HG03558 (cell line): ENCODE data around the gene NKAPL.

Experiments used
- ATAC-seq: cut with Tn5 transposase; IDR thresholded peaks from one replicate; pipeline ENCODE4 v1.9.1; 2021; ENCODE audit warnings: moderate number of reproducible peaks; ENCODE audit not compliant: unreplicated experiment; ENCODE audit errors: extremely low read depth

NKAPL gene

DNA sequence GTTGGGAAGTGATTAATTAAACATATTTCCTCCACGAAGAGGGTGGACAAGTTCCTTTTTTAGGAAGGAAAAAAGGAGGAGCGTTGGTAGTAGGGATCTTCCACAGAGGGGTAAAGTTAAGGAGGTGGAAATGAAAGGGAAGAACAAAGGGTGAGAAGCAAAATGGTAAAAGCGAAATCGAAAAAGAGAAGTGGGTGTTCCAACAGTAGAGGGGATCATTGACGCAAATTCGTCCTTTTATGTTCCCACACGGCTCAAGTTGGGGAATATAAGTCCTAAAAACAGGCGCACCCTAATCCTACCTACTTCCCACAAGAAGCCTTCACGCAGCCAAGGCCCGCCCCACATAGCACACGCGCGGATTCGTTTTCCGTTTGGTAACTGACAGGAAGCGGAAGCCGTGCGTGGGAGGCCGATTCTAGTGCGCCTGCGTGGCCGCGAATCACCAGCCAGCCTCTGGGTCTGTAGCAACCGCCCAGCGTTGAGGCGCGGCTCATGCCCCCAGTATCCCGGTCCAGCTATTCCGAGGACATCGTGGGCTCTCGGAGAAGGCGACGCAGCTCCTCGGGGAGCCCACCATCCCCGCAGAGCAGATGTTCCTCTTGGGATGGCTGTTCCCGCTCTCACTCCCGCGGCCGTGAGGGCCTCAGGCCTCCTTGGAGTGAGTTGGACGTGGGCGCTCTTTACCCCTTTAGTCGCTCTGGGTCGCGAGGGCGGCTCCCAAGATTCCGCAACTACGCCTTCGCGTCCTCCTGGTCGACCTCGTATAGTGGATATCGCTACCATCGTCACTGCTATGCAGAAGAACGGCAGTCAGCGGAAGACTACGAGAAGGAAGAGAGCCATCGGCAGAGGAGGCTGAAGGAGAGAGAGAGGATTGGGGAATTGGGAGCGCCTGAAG, at the start of gene NKAPL:
Gene NKAPL, plus strand, starts transcription at position 421 of the 901 bp plus-strand sequence. Its CDS starts 75 bp downstream, at position 496.
- no peak for ATAC-seq

DNA sequence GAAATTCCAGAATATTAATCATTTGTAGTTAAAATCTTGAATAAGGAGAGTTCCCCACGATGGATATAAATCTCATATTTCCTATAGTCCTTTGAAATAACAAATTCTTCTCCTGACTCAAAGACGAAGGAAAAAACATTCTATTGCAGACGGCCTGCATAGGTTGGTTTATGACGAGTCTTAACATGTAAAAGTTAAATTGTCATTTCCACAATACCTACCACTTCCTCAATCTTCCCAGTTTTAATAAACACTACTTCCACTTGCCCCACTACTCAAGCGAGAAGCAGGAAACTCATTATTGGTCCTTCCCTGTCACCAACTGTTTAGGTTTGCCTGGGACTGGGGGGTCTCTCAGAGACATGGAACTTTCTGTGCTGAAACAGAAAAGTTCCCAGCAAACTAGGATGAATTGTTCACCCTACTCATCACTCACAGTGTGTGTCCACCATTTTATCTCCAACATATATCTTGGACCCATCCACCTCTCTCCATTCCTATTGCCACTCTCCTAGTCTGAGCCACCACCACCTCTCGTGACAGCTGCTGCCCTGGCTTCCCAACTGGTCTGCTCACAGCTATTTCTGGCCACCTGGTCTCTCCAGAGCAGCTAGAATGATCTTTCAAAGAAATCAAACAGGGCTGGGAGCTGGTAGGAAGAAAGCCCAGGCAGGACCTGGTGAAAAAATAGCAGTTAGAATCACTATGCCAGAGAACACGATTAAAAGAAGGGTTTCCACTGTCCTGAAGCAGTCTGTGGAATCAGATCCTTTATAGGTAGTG, 49.2 kb upstream of the NKAPL start:
- ATAC-seq, result no peak

DNA sequence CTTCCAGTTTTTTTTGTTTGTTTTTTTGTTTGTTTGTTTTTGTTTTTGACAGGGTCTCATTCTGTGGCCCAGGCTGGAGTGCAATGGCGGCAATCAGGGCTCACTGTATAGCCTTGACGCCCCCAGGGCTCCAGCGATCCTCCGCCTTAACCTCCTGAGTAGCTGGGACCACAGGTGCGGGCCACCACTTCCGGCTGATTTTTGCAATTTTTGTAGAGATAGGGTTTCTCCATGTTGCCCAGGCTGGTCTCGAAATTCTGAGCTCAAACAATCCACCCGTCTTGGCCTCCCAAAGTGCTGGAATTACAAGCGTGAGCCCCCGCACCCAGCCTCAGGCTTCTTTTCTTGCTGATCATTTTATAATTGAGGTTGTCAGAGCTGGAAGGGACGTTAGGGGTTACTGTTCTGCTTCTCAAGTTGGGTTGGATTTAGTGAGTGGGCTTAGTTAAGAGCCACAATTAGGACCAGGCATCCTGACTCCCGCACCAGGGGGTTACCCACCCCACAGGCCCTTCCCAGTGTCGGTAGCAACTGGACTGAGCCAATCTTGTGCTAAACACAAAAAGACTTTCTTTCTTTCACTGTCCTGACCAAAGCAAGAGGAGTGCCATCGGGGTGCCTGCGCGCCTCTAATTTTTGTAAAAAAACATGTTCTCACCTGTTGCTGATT, 47.1 kb upstream of the NKAPL start:
- ATAC-seq, result no peak

DNA sequence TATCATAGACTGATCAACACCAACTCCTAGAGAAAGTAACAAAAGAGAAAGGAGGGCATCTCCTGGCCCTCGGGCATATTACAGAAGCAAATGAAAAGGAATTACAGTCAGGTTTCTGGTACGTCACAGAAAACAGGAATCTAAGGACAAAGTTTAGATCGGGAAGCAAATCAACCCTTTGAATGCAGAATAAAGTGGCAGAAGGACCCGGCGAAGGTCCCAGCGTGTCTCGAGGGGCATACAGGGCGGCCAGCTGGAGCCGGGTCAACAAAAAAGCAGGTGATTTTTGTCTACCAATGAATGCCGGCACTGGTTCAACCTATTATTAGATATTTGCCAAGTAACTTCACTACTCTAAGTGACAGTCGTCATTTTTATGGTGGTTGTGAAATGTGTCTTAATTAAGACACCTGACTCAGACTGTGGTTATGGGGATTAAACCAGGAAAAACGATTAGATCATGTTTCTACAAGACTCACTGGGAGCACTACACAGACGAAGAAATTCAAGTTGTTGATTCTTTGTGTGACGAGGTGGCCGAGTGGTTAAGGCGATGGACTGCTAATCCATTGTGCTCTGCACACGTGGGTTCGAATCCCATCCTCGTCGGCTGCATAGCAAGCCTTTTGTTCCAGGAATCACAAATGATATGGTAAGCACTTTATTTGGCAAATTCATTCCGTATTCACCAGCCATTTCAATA, 46.4 kb upstream of the NKAPL start:
- ATAC-seq, result no peak

DNA sequence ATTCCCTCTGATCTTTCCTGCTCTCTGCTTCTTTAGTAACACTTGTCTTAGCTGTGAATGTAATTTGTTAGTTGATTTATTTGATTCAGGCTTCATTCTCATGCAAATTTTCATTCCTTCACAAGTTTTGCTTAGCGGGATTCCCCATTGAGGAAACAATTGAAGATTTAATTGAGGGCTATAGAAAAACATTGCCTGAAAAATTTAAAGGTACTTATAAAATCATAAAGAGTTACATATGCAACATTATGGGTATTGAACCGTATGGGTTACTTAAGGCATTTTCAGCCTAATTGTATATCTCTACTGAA, 45.9 kb upstream of the NKAPL start:
- no peak for ATAC-seq

DNA sequence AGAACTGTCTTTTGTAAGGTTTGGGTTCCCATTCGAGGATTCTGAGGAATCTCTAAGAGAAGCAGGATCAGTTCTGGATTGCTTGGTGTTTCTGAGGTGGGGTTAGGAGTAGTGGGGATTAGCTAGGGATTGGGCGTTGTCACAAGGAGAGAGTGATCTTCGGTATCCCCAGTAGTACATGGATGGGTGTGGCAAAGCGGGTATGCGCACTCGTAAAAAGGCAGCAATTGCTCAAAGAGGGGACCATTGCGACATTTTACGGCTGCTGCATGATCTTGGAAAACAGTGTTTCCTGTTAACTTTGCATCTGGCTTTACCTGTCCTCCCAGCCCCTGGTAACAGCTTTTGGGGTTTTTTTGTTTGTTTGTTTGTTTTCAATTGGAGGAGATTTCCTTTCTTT, 43.7 kb upstream of the NKAPL start:
- ATAC-seq, result no peak

DNA sequence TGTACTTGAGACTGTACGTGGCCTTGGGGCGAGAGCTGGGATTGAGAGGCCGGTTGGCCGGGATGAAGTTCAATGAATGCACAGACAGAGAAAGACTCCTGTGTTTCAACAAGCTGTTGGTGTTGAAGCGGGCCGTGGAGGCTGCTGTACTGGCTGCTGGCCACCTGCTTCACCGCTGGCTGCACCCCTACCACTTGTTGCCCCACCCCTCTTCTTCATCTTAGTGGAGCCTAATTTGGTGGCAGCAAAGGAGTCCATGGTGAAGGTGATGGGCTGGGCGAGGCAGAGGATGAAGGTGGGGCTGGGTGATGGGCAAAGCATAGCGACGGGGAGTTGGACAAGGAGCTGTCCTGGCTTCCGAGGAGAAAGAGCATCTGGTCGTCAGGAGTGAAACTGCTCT, 41.2 kb upstream of the NKAPL start:
- no peak for ATAC-seq

DNA sequence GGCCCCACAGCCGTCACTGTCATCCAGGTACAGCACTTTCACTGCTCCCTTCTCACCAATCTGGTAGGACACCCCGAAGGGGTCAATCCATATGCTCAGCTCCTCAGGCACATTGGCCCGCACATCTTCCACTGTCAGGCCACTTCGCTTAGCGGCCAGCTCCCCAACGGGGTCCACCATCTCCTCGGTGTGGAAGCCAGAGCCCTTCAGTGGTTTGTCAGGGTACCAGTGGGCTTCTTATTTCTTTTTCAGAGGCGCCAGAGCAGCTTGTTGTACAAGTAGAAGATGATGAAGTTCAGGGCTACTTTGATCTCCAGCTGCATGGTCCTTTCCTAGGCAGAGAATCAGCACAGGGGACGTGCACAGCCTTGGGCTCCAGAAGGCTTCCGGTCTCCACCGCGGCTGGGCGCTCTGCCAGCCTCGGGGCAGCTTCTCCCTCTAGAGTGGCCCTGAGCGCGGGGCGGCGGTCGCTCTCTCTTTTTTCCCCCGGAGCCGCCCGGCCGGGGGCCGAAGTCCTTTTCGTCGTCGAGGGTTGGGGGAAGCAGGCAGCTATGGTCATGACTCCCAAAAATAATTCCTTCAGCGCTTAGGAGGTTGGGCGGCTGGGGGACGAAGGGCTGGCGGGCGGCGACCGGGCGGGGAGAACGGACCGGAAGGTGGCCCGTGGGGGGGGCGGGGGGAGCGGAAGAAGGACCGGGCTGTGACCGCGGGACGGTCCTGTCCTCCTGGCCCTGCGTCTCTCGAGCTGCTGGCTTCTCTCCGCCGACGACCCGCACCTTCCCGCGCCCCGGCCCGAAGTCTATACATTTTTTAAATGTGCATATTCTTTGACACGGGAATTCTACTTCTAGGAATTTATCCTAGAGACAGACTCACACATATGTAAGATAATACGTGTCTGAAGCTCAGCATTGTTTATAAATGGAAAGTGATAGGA, 40.5 kb upstream of the NKAPL start:
- ATAC-seq, result no peak

DNA sequence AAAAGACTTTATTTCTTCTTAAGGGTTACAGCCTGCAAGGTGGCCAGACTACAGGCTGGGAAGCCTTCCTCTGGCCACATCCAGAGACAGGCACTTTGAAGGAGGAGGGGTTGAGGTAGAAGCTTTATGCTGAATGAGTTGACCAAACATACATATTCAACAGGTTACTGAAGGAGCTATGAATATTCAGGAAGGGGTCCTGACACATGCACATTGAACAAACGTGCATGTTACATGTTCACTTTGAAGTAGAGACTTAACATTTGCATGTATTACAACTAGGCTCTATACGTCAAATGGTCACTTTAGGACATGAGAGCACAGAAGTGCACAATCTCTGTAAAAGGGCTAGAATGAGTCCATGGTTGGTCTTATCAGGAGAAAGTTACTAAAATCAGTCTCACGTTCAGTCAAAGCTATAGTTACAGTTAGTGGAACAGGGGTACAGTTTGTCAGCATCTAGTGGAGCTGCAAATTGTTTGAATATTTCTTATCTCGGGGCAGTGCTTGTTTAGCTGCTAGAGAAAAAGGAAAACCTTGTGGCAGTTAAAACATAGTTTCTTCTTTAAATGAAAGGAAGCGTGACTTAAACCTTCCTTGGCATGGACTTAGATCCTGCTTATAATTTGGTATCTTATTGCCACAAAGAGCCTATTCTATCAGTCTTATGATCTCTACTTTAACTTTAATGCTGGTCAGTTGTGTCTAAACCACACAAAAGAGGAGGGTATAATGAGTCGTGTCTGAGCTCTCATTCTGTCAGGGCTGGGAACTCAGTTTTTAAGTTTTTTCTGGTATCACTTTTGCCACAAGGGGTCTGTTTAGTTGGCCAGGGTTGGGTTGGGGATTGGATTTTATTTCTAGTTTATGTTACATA, 38.6 kb upstream of the NKAPL start:
- no peak for ATAC-seq

DNA sequence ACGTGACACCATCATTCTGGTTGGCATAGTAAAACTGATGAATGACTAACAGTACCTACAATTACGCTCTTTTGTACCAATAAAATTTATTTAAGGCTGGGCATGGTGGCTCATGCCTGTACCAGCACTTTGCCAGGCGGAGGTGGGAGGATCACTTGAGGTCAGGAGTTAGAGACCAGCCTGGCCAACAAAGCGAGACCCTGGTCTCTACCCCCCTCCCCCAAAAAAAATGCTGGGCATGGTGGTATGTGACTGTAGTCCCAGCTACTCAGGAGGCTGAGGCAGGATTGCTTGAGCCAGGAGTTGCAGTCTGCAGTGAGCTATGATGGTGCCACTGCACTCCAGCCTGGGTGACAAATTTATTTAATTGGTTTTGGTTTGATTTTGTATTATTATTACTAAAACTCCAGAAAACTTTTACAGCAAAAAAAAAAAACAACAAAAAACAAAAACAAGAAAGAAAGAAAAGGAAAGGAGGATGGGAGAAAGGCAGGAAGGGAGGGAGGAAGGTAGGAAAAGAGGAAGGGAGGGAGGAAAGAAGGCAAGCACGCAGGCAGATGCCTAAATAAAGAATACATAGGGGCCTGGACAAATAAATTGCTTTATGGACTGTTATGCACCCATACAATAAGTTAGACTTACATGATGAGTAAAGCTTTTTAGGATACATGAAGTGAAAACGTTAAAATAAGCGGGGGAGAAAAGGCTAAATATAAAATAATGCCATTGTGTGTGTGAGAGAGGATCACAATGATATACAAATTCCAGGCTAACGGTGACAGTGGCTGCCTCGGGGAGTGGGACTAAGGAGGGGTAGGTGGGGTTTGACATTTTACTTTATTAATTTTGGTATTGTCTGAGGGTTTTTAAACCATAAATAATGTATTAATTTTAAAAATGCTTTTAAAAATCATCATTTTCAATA, 34.7 kb upstream of the NKAPL start:
- no peak for ATAC-seq

DNA sequence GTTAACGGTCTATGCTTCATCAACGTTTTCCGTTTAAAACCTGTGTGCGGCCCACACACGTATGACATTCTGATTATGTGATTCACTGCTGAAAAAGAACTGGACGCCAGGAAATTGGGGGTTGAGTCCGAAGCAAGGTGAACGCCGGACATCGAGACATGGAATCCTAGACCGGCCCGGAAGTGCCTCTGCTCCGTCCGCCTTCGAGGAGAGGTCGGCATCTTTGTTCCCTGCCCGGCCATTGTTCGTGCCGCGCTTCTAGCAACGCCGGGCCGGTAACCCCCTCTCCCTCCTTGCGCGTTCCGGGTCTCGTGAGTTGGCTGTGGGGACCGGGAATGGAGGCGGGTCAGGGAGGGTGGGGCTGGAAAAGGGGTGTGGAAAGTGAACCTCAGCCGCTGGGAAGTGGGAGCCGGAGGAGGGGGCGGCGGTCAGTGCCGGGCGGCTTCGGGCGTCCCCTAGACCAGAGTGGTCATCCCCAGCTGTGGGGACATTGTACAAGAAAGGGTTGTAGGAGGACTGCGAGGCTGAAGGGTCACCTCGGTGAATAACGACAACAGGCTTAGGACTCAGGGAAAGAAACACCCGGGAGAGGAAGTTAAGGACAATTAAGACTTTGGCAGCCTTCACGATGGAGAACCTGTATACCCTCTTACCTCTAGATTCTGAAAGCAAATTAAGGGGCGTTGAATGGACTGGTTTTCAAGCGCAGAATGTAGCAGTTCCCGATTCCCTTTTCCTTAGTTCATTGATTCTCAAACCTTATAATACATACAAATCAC, 33.9 kb upstream of the NKAPL start, which contains the start of gene ZSCAN9:
Gene ZSCAN9, plus strand, starts transcription at position 220 of the 779 bp plus-strand sequence. CDS start 1,810 bp downstream, outside the sequence.
- ATAC-seq, result peak; percentile 68

DNA sequence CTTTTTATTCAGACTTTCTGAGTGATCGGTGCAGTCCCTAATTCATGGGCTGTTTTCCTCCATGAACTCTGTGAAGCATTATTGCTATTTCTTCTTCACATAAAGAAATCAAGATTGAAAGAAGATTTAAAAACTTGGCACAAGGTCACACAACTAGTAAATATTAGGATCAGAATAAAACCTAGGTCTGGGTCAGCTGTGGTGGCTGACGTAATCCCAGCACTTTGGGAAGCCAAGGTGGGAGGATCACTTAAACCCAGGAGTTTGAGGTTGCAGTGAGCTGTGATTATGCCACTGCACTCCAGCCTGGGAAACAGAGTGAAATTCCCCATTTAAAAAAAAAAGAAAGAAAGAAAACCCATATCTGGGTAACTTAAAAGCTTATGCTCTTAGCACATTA, 32.6 kb upstream of the NKAPL start:
- ATAC-seq, result no peak

DNA sequence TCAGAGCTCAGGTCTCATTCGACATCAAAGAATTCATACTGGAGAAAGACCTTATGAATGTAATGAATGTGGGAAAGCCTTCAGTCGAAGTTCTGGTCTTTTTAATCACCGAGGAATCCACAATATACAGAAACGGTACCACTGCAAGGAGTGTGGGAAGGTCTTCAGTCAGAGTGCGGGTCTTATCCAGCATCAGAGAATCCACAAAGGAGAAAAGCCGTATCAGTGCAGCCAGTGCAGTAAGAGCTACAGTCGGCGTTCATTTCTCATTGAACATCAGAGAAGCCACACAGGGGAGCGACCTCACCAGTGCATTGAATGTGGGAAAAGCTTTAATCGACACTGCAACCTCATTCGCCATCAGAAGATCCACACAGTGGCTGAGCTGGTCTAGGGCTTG, 26.3 kb upstream of the NKAPL start:
- ATAC-seq, result no peak

DNA sequence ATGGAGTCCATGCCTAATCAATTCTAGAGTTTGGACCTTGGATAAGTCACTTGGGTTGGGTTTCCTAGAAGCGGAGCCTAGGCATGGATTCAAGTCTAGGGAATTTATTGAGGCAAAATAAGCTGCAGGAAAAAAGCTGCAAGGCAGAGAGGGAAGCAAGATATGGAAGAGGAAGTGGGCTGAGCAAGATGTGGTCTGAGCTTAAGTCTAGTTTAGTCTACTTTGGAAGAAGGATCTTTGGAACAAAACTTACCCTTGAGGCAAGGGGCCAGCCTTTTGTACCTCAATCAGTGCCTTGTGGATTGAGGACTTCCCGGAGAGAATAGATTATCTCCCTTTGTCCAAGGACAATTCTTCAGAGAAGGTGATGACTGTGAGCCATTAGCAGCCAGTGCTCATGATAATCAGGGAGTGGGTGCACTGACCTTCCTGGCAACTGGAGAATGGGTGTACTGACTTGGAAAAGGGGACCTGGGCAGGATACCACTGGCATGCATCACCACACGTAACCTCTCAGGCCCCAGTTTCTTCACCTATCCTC, 23.1 kb upstream of the NKAPL start:
- ATAC-seq, result no peak

DNA sequence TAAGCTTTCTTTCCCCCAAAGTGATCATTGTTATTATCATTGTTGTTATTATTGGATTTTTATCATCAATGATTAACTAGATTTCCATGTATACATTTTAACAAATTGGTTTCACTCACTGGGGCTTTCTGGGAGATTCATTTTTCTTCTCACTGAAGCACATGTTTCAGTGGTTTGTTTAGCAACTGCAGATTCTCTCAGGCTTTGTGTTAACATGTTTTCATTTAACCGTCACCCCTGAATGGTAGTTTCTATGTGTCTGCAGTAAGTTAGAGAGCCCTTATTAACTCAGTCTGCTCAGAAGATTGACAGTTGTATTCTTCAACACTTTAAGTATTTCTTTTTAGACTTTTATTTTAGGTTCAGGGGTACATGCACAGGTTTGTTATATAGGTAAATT, 19.5 kb upstream of the NKAPL start:
- no peak for ATAC-seq

DNA sequence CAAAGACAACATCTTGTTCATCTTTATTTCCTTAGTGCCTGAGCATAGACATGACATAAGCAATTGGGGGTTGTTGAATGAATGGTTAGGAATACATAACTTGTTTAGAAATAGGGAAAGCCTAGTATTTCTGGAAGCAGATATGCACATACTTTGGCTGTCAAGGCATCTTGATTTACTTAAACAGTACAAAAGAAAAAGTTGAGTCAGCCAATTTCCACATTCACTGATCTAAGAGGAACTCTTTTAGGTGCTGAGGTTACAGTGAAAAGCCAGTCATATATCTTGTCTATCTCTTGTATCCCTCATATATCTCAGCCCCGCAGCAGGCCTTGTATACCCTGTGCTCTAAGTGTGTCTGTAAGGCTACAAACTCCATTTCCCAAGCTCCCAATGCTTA, 18.6 kb upstream of the NKAPL start:
- no peak for ATAC-seq
